ENCODE results near the gene INPP4B. TPM values are rescaled to one million over a fixed set of nuclear protein-coding genes. Genes with fewer than 3 reads are reported as not detected.

Gene INPP4B
- total RNA-seq, 1 experiment from 2014 or later = 14.3 TPM

DNA sequence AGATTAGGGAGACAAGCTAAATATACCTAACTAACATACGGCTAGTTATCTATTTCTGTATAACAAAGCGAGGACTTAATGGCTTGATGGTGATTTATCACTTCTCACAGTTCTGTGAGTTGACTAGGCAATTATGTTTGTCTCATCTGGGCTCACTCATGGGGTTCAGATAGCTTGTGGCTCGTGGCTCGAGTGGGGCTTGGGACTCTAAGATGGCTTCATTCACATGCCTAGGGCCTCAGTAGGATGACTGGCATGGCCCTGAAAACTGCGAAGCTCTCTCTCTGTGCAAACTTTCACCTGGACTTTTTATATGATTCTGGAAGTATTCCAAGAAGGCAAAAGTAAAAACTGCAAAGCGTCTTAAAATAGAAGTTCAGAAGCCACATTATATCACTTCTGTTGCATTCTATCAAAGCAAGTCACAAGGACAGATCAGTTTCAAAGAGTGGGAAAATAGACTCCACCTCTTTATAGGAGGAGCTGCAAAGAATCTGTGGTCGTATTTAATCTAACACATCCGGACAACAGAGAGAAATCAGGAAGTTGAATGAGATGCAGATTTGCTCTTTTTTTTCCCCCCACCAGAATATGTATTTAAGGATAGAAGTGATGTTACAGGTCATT is 491.2 kb downstream of the INPP4B start:
- Histone ChIP-seq H3K9me2 (ENCODE audit: insufficient read depth) (no peaks in the 10 kb centered on the region), H3K4me2 (ENCODE audit: low read length) (no peak overlapping the region), H2AFZ (ENCODE audit: low read depth, low read length, poor library complexity, severe bottlenecking) (no peak overlapping the region), H3K79me2 (ENCODE audit: insufficient read depth, low read length) (no peaks in the 10 kb centered on the region), H3K4me3 (replicated peaks in 1 of 2; ENCODE audit: low read depth in 1 of 2, low read length in 2 of 2) (no peak overlapping the region), H4K20me1 (ENCODE audit: insufficient read depth) (no peaks in the 10 kb centered on the region), H3K36me3 (ENCODE audit: control insufficient read depth in 1 of 2, insufficient read depth in 2 of 2, low read length in 2 of 2) (no peaks in the 10 kb centered on the region), H3K9ac (ENCODE audit: low read length) (no peak overlapping the region), H3K9me3 (ENCODE audit: control insufficient read depth in 1 of 2, insufficient read depth in 1 of 2, low read depth in 1 of 2, low read length in 2 of 2) (no peaks in the 10 kb centered on the region), H3K27ac (ENCODE audit: low read depth, low read length) (peak overlapping the region; percentile 61), H3K27me3 (ENCODE audit: insufficient read depth, low read length) (no peaks in the 10 kb centered on the region), H3K4me1 (ENCODE audit: control insufficient read depth in 1 of 2, insufficient read depth in 2 of 2, low read length in 2 of 2) (peaks cover 33 to 35% of the 10 kb centered on the region in 2 experiments)
- ATAC-seq (no peak), DNase-seq (ENCODE audit: low read depth, low spot score) (no peak)
- intact Hi-C loops (cut with micrococcal nuclease) = loop anchor here (5.0 kb wide), 2 partner anchors 197 to 212 kb away; no protein-coding TSS in a partner anchor
- CTCF ChIA-PET = interaction anchor here (0.7 to 1.9 kb wide), 3 partner anchors 365 to 493 kb away, joined by 3 to 9 read pairs (median 3); no protein-coding TSS in a partner anchor
- BruUV-seq (replicated peaks) = no TSS peak
- TF ChIP-seq FOSL1 (IDR thresholded peaks at IDR 0.05; ENCODE audit: low read depth) (0 out of 2 replicates have a peak, but pooled peaks have one; percentile 5), JUND (IDR thresholded peaks at IDR 0.05) (no peak)
- TF ChIP-seq, protein P1, sequence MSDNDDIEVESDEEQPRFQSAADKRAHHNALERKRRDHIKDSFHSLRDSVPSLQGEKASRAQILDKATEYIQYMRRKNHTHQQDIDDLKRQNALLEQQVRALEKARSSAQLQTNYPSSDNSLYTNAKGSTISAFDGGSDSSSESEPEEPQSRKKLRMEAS (IDR thresholded peaks at IDR 0.05) = no peak
- POLR2A ChIA-PET = interaction anchor here (1.1 to 1.8 kb wide), 2 partner anchors 13 kb away, joined by 3 to 6 read pairs; no protein-coding TSS in a partner anchor
- RAD21 ChIA-PET (ENCODE audit: low non-redundant PET in 1 of 2, low total read pairs in 2 of 2, uncharacterized antibody in 2 of 2, unreplicated experiment in 2 of 2) = interaction anchor here in 1 of 2 experiments (0.8 kb wide), 1 partner anchor 374 kb away, joined by 3 read pairs; no protein-coding TSS in a partner anchor

DNA sequence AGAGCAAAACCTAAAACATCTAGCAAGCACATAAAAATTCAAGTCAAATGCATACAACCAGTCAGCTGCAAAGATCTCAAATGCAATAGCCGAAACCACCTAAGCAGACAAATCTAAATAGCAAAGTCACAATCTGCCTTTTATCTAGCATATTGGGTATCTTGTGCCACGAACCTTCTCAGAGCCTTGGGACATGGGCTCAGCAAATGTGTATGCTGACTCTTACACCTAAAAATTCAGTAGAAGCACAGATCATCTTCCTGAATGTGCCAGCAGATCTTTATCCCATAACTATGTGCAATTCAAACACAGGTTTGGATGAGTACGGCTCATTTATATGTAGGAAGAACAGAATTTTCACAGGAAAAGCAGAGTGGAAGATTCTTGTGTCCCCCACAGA is 492.1 kb downstream of the INPP4B start:
- ChIA-PET CTCF (interaction anchor here (1.9 kb wide), 1 partner anchor 366 kb away, joined by 6 read pairs; no protein-coding TSS in a partner anchor), RAD21 (ENCODE audit: low non-redundant PET in 1 of 2, low total read pairs in 2 of 2, uncharacterized antibody in 2 of 2, unreplicated experiment in 2 of 2) (no interaction called here), POLR2A (no interaction called here)
- H3K36me3 ChIP-seq (ENCODE audit: control insufficient read depth in 1 of 2, insufficient read depth in 2 of 2, low read length in 2 of 2) = no peaks in the 10 kb centered on the region
- H3K9ac ChIP-seq (ENCODE audit: low read length) = no peak overlapping the region
- H3K9me3 ChIP-seq (ENCODE audit: control insufficient read depth in 1 of 2, insufficient read depth in 1 of 2, low read depth in 1 of 2, low read length in 2 of 2) = no peaks in the 10 kb centered on the region
- H2AFZ ChIP-seq (ENCODE audit: low read depth, low read length, poor library complexity, severe bottlenecking) = no peak overlapping the region
- H3K27ac ChIP-seq (ENCODE audit: low read depth, low read length) = peak overlapping the region; percentile 61
- H3K79me2 ChIP-seq (ENCODE audit: insufficient read depth, low read length) = no peaks in the 10 kb centered on the region
- no peak overlapping the region for H3K4me3 ChIP-seq (replicated peaks in 1 of 2; ENCODE audit: low read depth in 1 of 2, low read length in 2 of 2)
- DNase-seq (ENCODE audit: low read depth, low spot score) (no peak), ATAC-seq (no peak)
- no TSS peak for BruUV-seq (replicated peaks)
- H3K27me3 ChIP-seq (ENCODE audit: insufficient read depth, low read length) = no peaks in the 10 kb centered on the region
- no peak overlapping the region for H3K4me2 ChIP-seq (ENCODE audit: low read length)
- peaks cover 33 to 35% of the 10 kb centered on the region in 2 experiments for H3K4me1 ChIP-seq (ENCODE audit: control insufficient read depth in 1 of 2, insufficient read depth in 2 of 2, low read length in 2 of 2)
- H3K9me2 ChIP-seq (ENCODE audit: insufficient read depth) = no peaks in the 10 kb centered on the region
- intact Hi-C loops (cut with micrococcal nuclease) = loop anchor here (5.0 kb wide), 2 partner anchors 198 to 213 kb away; no protein-coding TSS in a partner anchor
- H4K20me1 ChIP-seq (ENCODE audit: insufficient read depth) = no peaks in the 10 kb centered on the region
- no peak for TF ChIP-seq CEBPB (IDR thresholded peaks at IDR 0.05; ENCODE audit: low read depth)
- TF ChIP-seq, protein P2, sequence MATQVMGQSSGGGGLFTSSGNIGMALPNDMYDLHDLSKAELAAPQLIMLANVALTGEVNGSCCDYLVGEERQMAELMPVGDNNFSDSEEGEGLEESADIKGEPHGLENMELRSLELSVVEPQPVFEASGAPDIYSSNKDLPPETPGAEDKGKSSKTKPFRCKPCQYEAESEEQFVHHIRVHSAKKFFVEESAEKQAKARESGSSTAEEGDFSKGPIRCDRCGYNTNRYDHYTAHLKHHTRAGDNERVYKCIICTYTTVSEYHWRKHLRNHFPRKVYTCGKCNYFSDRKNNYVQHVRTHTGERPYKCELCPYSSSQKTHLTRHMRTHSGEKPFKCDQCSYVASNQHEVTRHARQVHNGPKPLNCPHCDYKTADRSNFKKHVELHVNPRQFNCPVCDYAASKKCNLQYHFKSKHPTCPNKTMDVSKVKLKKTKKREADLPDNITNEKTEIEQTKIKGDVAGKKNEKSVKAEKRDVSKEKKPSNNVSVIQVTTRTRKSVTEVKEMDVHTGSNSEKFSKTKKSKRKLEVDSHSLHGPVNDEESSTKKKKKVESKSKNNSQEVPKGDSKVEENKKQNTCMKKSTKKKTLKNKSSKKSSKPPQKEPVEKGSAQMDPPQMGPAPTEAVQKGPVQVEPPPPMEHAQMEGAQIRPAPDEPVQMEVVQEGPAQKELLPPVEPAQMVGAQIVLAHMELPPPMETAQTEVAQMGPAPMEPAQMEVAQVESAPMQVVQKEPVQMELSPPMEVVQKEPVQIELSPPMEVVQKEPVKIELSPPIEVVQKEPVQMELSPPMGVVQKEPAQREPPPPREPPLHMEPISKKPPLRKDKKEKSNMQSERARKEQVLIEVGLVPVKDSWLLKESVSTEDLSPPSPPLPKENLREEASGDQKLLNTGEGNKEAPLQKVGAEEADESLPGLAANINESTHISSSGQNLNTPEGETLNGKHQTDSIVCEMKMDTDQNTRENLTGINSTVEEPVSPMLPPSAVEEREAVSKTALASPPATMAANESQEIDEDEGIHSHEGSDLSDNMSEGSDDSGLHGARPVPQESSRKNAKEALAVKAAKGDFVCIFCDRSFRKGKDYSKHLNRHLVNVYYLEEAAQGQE (IDR thresholded peaks at IDR 0.05; ENCODE audit: low read depth) = no peak
- TF ChIP-seq, protein P1 (IDR thresholded peaks at IDR 0.05) = no peak
- TF ChIP-seq YY1 (IDR thresholded peaks at IDR 0.05; ENCODE audit: extremely low read depth, insufficient replicate concordance, low read depth, low read length) = no peak
- TF ChIP-seq POLR2AphosphoS5 (IDR thresholded peaks at IDR 0.05; ENCODE audit: low read depth, low read length) = no peak
- TF ChIP-seq, protein P3, sequence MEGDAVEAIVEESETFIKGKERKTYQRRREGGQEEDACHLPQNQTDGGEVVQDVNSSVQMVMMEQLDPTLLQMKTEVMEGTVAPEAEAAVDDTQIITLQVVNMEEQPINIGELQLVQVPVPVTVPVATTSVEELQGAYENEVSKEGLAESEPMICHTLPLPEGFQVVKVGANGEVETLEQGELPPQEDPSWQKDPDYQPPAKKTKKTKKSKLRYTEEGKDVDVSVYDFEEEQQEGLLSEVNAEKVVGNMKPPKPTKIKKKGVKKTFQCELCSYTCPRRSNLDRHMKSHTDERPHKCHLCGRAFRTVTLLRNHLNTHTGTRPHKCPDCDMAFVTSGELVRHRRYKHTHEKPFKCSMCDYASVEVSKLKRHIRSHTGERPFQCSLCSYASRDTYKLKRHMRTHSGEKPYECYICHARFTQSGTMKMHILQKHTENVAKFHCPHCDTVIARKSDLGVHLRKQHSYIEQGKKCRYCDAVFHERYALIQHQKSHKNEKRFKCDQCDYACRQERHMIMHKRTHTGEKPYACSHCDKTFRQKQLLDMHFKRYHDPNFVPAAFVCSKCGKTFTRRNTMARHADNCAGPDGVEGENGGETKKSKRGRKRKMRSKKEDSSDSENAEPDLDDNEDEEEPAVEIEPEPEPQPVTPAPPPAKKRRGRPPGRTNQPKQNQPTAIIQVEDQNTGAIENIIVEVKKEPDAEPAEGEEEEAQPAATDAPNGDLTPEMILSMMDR (IDR thresholded peaks at IDR 0.05 in 2 of 3, conservative IDR thresholded peaks at IDR 0.05 in 1 of 3; ENCODE audit: borderline replicate concordance in 1 of 3, insufficient read depth in 1 of 3, low read depth in 2 of 3, low read length in 2 of 3) = no peak
- TF ChIP-seq, protein P4, sequence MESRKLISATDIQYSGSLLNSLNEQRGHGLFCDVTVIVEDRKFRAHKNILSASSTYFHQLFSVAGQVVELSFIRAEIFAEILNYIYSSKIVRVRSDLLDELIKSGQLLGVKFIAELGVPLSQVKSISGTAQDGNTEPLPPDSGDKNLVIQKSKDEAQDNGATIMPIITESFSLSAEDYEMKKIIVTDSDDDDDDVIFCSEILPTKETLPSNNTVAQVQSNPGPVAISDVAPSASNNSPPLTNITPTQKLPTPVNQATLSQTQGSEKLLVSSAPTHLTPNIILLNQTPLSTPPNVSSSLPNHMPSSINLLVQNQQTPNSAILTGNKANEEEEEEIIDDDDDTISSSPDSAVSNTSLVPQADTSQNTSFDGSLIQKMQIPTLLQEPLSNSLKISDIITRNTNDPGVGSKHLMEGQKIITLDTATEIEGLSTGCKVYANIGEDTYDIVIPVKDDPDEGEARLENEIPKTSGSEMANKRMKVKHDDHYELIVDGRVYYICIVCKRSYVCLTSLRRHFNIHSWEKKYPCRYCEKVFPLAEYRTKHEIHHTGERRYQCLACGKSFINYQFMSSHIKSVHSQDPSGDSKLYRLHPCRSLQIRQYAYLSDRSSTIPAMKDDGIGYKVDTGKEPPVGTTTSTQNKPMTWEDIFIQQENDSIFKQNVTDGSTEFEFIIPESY (IDR thresholded peaks at IDR 0.05; ENCODE audit: extremely low read depth, insufficient replicate concordance, low read length) = no peak
